K562 (cell line): ENCODE measurements around the gene NUB1. TPM values are rescaled to one million over a fixed set of nuclear protein-coding genes. Genes with fewer than 3 reads are reported as not detected.

Source experiments
- ATAC-seq: fragments of 200-7000 bp; cut with Tn5 transposase; 3 replicates; pipeline ENCODE4 v1.9.1; 2020; ENCODE audit warnings: moderate library complexity
- BruUV-seq: library from RNA; stranded (reverse); fragments of 400-500 nt; replicated peaks from 2 replicates; lab custom pipeline; 2021; lab: Mats Ljungman, UMichigan
- CTCF ChIA-PET: fragments of 300-600 bp; formaldehyde crosslinking; extraction: SDS; loops from one replicate; lab custom pipeline; 2021; ENCODE audit warnings: low intra/inter-chr PET ratio; lab: Yijun Ruan, JAX
- POLR2A ChIA-PET: fragments of 300-600, 350-650 bp; sonication (Branson Sonifier 250); formaldehyde crosslinking; extraction: SDS; loops from one replicate; lab custom pipeline; 2021; ENCODE audit warnings: antibody characterized with exemption, inconsistent platforms; lab: Yijun Ruan, JAX
- DNase-seq, 4 experiments: peaks; one replicate each; pipeline versions ENCODE4 v3.0.0 to v3.0.0-alpha.2; 2011 to 2018; ENCODE audit warnings: low spot score in 3 of 4, mixed read lengths in 3 of 4; ENCODE audit errors: extremely low read depth in 1 of 4
- FAIRE-seq: peaks from 2 replicates; lab custom pipeline; 2011; peaks lifted over from hg19 to GRCh38; lab: Jason Lieb, UNC
- H2AFZ ChIP-seq: 2 replicates; pipeline ENCODE4 v1.6.0; 2011; ENCODE audit warnings: low read depth, low read length, control low read depth, inconsistent platforms
- H3K27ac ChIP-seq: fragments of 200-600 bp; 3 replicates; pipeline ENCODE4 v1.8.0; 2011; ENCODE audit warnings: low read depth, mild to moderate bottlenecking, control low read depth, inconsistent platforms, low read length, moderate library complexity, mixed read lengths; ENCODE audit errors: extremely low read depth
- H3K27me3 ChIP-seq, 2 experiments: fragments of 300-600 bp in 1 of 2; 2 replicates in 1 of 2; 3 replicates in 1 of 2; pipeline versions ENCODE4 v1.6.0 to v1.8.0; 2011; ENCODE audit warnings: inconsistent platforms in 2 of 2, low read length in 2 of 2, mild to moderate bottlenecking in 1 of 2, mixed read lengths in 1 of 2, moderate library complexity in 1 of 2; ENCODE audit not compliant: control insufficient read depth in 2 of 2, insufficient read depth in 2 of 2
- H3K36me3 ChIP-seq: fragments of 300-600 bp; 3 replicates; pipeline ENCODE4 v1.8.0; 2011; ENCODE audit warnings: mild to moderate bottlenecking, low read length, inconsistent platforms; ENCODE audit not compliant: control insufficient read depth, insufficient read depth
- H3K4me1 ChIP-seq, 2 experiments: fragments of 200-600 bp in 1 of 2; replicated peaks in 1 of 2; 2 replicates in 1 of 2; 3 replicates in 1 of 2; pipeline versions ENCODE4 v1.5.1 to v1.8.0; 2011; ENCODE audit warnings: inconsistent platforms in 2 of 2, low read length in 2 of 2, mild to moderate bottlenecking in 1 of 2, mixed read lengths in 1 of 2, moderate library complexity in 1 of 2; ENCODE audit not compliant: control insufficient read depth in 2 of 2, insufficient read depth in 2 of 2
- H3K4me2 ChIP-seq: 2 replicates; pipeline ENCODE4 v1.6.1; 2011; ENCODE audit warnings: low read length, control low read depth, inconsistent platforms, mixed read lengths; ENCODE audit not compliant: insufficient read depth
- H3K4me3 ChIP-seq: fragments of 200-600 bp; sonication (generic), shearing (Covaris generic); 2 replicates; pipeline ENCODE4 v1.5.1; 2016; ENCODE audit warnings: control low read depth, inconsistent platforms
- H3K79me2 ChIP-seq: fragments of 200-600 bp; 3 replicates; pipeline ENCODE4 v1.8.0; 2011; ENCODE audit warnings: low read length, inconsistent platforms; ENCODE audit not compliant: control insufficient read depth, insufficient read depth
- H3K9ac ChIP-seq, 2 experiments: 2 replicates each; pipeline versions ENCODE4 v1.6.0 to v1.6.1; 2011; ENCODE audit warnings: low read depth in 2 of 2, low read length in 2 of 2, control low read depth in 1 of 2, inconsistent platforms in 1 of 2, mild to moderate bottlenecking in 1 of 2, mixed read lengths in 1 of 2; ENCODE audit not compliant: insufficient read depth in 1 of 2
- H3K9me1 ChIP-seq: one replicate; pipeline ENCODE4 v1.6.0; 2011; ENCODE audit warnings: inconsistent platforms, mild to moderate bottlenecking, low read length, moderate library complexity; ENCODE audit not compliant: control insufficient read depth, insufficient read depth
- H3K9me3 ChIP-seq: replicated peaks from 2 replicates; pipeline ENCODE4 v1.5.1; 2011; ENCODE audit warnings: low read depth, low read length, inconsistent platforms; ENCODE audit not compliant: control insufficient read depth, insufficient read depth
- H4K20me1 ChIP-seq: replicated peaks from 2 replicates; pipeline ENCODE4 v1.6.1; 2011; ENCODE audit warnings: low read length, inconsistent platforms, mixed read lengths; ENCODE audit not compliant: control insufficient read depth, insufficient read depth
- ADNP ChIP-seq: fragments of 200-800 bp; sonication (Bioruptor generic); IDR thresholded peaks from 2 replicates; pipeline ENCODE4 v1.6.1; 2016; ENCODE audit warnings: missing genetic modification characterization, missing compliant biosample characterization
- DDX20 ChIP-seq: fragments of 450-650 bp; IDR thresholded peaks from 2 replicates; pipeline ENCODE4 v1.6.1; 2016; ENCODE audit warnings: missing genetic modification characterization, low read depth, mild to moderate bottlenecking, missing compliant biosample characterization, moderate library complexity
- HDGF ChIP-seq: fragments of 450-650 bp; IDR thresholded peaks from 2 replicates; pipeline ENCODE4 v1.6.1; 2016
- HNRNPL ChIP-seq: fragments of 200-400 bp; formaldehyde crosslinking; IDR thresholded peaks from 2 replicates; pipeline ENCODE4 v1.6.1; 2017; ENCODE audit warnings: low read depth, mild to moderate bottlenecking, low read length
- HNRNPUL1 ChIP-seq: fragments of 200-400 bp; formaldehyde crosslinking; IDR thresholded peaks from 2 replicates; pipeline ENCODE4 v1.6.1; 2017; ENCODE audit warnings: low read length
- KLF13 ChIP-seq: fragments of 450-650 bp; IDR thresholded peaks from 2 replicates; pipeline ENCODE4 v1.6.1; 2016; ENCODE audit warnings: missing genetic modification characterization, low read depth, mild to moderate bottlenecking, missing compliant biosample characterization, moderate library complexity, borderline replicate concordance
- NFRKB ChIP-seq: fragments of 450-650 bp; IDR thresholded peaks from 2 replicates; pipeline ENCODE4 v1.6.1; 2016; ENCODE audit warnings: low read depth
- PYGO2 ChIP-seq: fragments of 450-650 bp; IDR thresholded peaks from 2 replicates; pipeline ENCODE4 v1.6.1; 2016; ENCODE audit warnings: mild to moderate bottlenecking, missing genetic modification characterization, moderate library complexity, missing compliant biosample characterization
- RBM22 ChIP-seq: fragments of 200-400 bp; formaldehyde crosslinking; IDR thresholded peaks from 2 replicates; pipeline ENCODE4 v1.6.1; 2018; ENCODE audit warnings: low read length, low read depth; ENCODE audit not compliant: poor library complexity, severe bottlenecking
- STAG1 ChIP-seq: sonication (generic); formaldehyde crosslinking; IDR thresholded peaks from 2 replicates; pipeline ENCODE4 v1.5.0; 2020; ENCODE audit warnings: missing genetic modification reagents, borderline replicate concordance
- YBX1 ChIP-seq: fragments of 450-650 bp; IDR thresholded peaks from 2 replicates; pipeline ENCODE4 v1.7.1; 2016; ENCODE audit warnings: mild to moderate bottlenecking
- ZNF23 ChIP-seq: fragments of 250-450 bp; sonication (Bioruptor Pico); IDR thresholded peaks from 2 replicates; pipeline ENCODE4 v1.4.0; 2020; ENCODE audit warnings: mild to moderate bottlenecking
- ZNF347 ChIP-seq: fragments of 450-650 bp; formaldehyde crosslinking; IDR thresholded peaks from 2 replicates; pipeline ENCODE4 v1.4.0; 2020; ENCODE audit warnings: low read depth, mild to moderate bottlenecking, moderate library complexity
- ZNF764 ChIP-seq: fragments of 250-450 bp; sonication (Bioruptor Pico); IDR thresholded peaks from 2 replicates; pipeline ENCODE4 v1.4.0; 2020; ENCODE audit warnings: low read depth, mild to moderate bottlenecking, moderate library complexity
- WGBS: fragments of 100-300 bp; shearing (Covaris generic); methylation state at CpG from one replicate; pipeline ENCODE4 v1.1.6; 2016; ENCODE audit warnings: low coverage, mixed read lengths; ENCODE audit not compliant: insufficient coverage; ENCODE audit errors: missing lambda C conversion rate; 5-methylcytosine and 5-hydroxymethylcytosine counted together
- in situ Hi-C: fragments of 300-500 bp; cut with MboI; formaldehyde crosslinking; loops from 4 replicates; pipeline ENCODE4 v1.15.0; 2018; ENCODE audit warnings: inconsistent platforms, mixed read lengths
- intact Hi-C: fragments of 100-400 bp; cut with micrococcal nuclease; formaldehyde crosslinking; loops from 2 replicates; pipeline ENCODE4 v1.14.2; 2022
- polyA plus RNA-seq, 8 experiments: library from polyadenylated mRNA; depleted of rRNA in 4 of 8; stranded (reverse) in 5 of 8; unstranded in 3 of 8; fragments of >200 nt; fragmentation: Nextera tagmentation in 2 of 8; fragmentation: Illumina TruSeq in 1 of 8; extraction: Ambion mirVana in 2 of 8; extraction: Trizol in 1 of 8; gene quantifications; 2 replicates each; pipeline versions ENCODE4 v1.2.1 to v1.2.3, GENCODE V29; 2011 to 2014; ENCODE audit warnings: inconsistent platforms in 1 of 8, missing spikeins in 1 of 8
- total RNA-seq, 7 experiments: library from RNA; depleted of rRNA in 6 of 7; stranded (reverse); fragments of >200 nt in 6 of 7; fragmentation: Illumina TruSeq in 2 of 7; extraction: Trizol in 2 of 7; gene quantifications; 2 replicates each; pipeline versions ENCODE4 v1.2.1 to v1.2.3, GENCODE V29; 2011 to 2021; ENCODE audit warnings: low replicate concordance in 1 of 7
- TF ChIP-seq, protein P1 (sequence below): fragments of 450-650 bp; conservative IDR thresholded peaks from 2 replicates; pipeline ENCODE4 v1.6.1; 2016; ENCODE audit warnings: missing genetic modification characterization, low read depth, mild to moderate bottlenecking, missing compliant biosample characterization, moderate library complexity
- TF ChIP-seq, protein P2 (sequence below): sonication (generic); formaldehyde crosslinking; IDR thresholded peaks from 2 replicates; pipeline ENCODE4 v1.8.1; 2023; ENCODE audit warnings: mild to moderate bottlenecking, missing genetic modification reagents
- TF ChIP-seq, protein P3 (sequence below), 2 experiments: fragments of 200-800 bp in 1 of 2; sonication (Bioruptor generic) in 1 of 2; sonication (generic) in 1 of 2; formaldehyde crosslinking in 1 of 2; IDR thresholded peaks in 1 of 2; conservative IDR thresholded peaks in 1 of 2; 2 replicates each; pipeline versions ENCODE4 v1.5.0 to v1.6.1; 2016 to 2020; ENCODE audit warnings: missing compliant biosample characterization in 1 of 2, missing genetic modification characterization in 1 of 2, missing genetic modification reagents in 1 of 2

NUB1 gene
- total and polyA plus RNA-seq, 9 of the 15 experiments (the other 6 are each of a cell fraction or from before 2014, with no cell fraction given): 43.2 to 159 (median 85.2) TPM

DNA sequence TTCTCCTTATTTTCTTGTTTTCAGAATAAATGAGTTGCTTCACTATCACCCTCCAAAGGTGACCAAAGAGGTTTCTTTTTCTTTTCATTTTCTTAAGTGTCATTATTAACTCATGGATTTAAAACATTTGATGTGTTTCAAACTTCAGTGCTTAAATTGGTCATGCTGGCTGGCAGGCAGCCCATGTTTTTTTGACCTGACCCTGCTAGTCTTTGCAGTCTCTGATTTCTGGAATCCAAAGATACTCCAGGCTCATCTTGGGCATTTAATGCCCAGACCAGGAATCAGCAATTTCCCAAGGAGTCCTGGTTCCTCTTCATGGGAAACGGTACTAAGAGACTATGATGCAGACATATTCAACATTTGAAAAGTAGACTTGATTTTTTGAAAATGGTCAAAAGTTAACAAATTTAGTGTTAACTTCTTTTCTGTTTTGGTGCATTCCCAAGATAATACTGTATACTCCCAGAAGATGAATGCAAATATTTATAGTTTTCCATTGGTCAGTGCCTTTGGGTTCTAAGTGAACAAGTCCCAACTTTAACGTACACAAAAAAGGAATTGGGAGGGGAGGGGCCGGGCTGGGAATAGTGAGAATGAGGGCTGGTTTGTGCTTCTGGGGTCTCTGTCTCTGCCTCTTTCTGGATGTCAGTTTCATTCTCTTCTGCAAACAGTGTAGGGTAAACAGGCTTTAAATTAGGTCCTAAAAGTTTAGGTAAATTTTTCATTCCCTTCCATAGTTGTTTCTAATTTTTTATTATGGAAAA lies 19.8 kb downstream of the NUB1 start:
- no peaks in the 10 kb centered on the region for H3K79me2 ChIP-seq

More for the DNA sequence above, 19.8 kb downstream of the NUB1 start:
- in situ Hi-C loops (no loop called here), intact Hi-C loops (loop anchor here (10.0 kb wide), 1 partner anchor 273 kb away; no protein-coding TSS in a partner anchor)
- DNase-seq (no peak), ATAC-seq (no peak), FAIRE-seq (no peak)
- Histone ChIP-seq H3K9me1 (no peaks in the 10 kb centered on the region), H3K27ac (no peak overlapping the region), H3K4me3 (no peak overlapping the region), H3K9me3 (no peaks in the 10 kb centered on the region), H3K27me3 (no peaks in the 10 kb centered on the region), H3K4me1 (no peaks in the 10 kb centered on the region), H3K36me3 (peaks cover 41% of the 10 kb centered on the region), H2AFZ (no peak overlapping the region), H4K20me1 (no peaks in the 10 kb centered on the region), H3K9ac (no peak overlapping the region), H3K4me2 (no peak overlapping the region)
- ChIA-PET POLR2A (interaction anchor here (0.9 to 1.3 kb wide), 2 partner anchors 10 kb away, joined by 4 to 6 read pairs; no protein-coding TSS in a partner anchor), CTCF (no interaction called here)
- TF ChIP-seq ADNP (tag): no peak
- no peak for TF ChIP-seq STAG1 (CRISPR knock-in tag)
- TF ChIP-seq, protein P1, sequence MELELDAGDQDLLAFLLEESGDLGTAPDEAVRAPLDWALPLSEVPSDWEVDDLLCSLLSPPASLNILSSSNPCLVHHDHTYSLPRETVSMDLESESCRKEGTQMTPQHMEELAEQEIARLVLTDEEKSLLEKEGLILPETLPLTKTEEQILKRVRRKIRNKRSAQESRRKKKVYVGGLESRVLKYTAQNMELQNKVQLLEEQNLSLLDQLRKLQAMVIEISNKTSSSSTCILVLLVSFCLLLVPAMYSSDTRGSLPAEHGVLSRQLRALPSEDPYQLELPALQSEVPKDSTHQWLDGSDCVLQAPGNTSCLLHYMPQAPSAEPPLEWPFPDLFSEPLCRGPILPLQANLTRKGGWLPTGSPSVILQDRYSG (tag): no peak
- no peak for TF ChIP-seq DDX20 (tag)
- no peak for TF ChIP-seq RBM22
- no peak for TF ChIP-seq PYGO2 (tag)
- no peak for TF ChIP-seq HNRNPL
- no peak for TF ChIP-seq HNRNPUL1
- no peak for TF ChIP-seq YBX1
- TF ChIP-seq ZNF764: no peak
- no peak for TF ChIP-seq KLF13 (tag)
- TF ChIP-seq ZNF23: no peak
- TF ChIP-seq, protein P2, sequence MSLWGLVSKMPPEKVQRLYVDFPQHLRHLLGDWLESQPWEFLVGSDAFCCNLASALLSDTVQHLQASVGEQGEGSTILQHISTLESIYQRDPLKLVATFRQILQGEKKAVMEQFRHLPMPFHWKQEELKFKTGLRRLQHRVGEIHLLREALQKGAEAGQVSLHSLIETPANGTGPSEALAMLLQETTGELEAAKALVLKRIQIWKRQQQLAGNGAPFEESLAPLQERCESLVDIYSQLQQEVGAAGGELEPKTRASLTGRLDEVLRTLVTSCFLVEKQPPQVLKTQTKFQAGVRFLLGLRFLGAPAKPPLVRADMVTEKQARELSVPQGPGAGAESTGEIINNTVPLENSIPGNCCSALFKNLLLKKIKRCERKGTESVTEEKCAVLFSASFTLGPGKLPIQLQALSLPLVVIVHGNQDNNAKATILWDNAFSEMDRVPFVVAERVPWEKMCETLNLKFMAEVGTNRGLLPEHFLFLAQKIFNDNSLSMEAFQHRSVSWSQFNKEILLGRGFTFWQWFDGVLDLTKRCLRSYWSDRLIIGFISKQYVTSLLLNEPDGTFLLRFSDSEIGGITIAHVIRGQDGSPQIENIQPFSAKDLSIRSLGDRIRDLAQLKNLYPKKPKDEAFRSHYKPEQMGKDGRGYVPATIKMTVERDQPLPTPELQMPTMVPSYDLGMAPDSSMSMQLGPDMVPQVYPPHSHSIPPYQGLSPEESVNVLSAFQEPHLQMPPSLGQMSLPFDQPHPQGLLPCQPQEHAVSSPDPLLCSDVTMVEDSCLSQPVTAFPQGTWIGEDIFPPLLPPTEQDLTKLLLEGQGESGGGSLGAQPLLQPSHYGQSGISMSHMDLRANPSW (CRISPR knock-in tag): no peak
- TF ChIP-seq, protein P3, sequence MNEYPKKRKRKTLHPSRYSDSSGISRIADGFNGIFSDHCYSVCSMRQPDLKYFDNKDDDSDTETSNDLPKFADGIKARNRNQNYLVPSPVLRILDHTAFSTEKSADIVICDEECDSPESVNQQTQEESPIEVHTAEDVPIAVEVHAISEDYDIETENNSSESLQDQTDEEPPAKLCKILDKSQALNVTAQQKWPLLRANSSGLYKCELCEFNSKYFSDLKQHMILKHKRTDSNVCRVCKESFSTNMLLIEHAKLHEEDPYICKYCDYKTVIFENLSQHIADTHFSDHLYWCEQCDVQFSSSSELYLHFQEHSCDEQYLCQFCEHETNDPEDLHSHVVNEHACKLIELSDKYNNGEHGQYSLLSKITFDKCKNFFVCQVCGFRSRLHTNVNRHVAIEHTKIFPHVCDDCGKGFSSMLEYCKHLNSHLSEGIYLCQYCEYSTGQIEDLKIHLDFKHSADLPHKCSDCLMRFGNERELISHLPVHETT (CRISPR knock-in tag; conservative IDR thresholded peaks at IDR 0.05 in 1 of 2, IDR thresholded peaks at IDR 0.05 in 1 of 2): no peak
- TF ChIP-seq ZNF347 (CRISPR knock-in tag): no peak
- no peak for TF ChIP-seq HDGF
- TF ChIP-seq NFRKB: no peak
- 89% methylated on average over 3 of the region's 3 CpGs for WGBS
- BruUV-seq: no TSS peak
